PC-3 (cell line): Measurements from ENCODE around the gene KDM4F.

Experiments used
- EZH2 ChIP-seq: fragments of 300-600 bp; sonication (generic); IDR thresholded peaks from one replicate; pipeline ENCODE4 v1.6.1; 2017; ENCODE audit warnings: antibody characterized with exemption, mild to moderate bottlenecking, low read length; ENCODE audit not compliant: unreplicated experiment
- TF ChIP-seq, protein P1 (sequence below): fragments of 300-600 bp; sonication (generic); conservative IDR thresholded peaks from 2 replicates; pipeline ENCODE4 v1.5.1; 2017; ENCODE audit warnings: antibody characterized with exemption, low read depth, mild to moderate bottlenecking, low read length

DNA sequence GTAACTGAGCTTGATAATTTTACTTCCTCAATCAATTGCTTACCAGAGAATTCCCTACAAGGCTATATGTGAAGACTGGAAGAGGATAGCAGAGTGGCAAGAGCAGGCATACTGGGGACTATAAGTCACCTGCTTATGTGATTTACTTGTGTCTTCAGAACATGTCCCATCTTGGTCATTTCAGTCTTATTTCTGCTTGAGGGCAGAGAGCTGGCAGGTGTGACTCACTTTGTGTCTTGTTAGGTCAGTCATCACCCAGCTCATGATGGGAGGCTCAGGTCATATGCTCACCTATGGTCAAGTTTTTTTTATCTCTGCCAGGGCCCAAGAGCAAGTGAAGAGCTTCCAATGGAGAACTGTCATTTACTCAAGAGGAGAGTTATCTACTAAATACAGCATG lies 23.7 kb downstream of the KDM4F start:
- TF ChIP-seq, protein P1, sequence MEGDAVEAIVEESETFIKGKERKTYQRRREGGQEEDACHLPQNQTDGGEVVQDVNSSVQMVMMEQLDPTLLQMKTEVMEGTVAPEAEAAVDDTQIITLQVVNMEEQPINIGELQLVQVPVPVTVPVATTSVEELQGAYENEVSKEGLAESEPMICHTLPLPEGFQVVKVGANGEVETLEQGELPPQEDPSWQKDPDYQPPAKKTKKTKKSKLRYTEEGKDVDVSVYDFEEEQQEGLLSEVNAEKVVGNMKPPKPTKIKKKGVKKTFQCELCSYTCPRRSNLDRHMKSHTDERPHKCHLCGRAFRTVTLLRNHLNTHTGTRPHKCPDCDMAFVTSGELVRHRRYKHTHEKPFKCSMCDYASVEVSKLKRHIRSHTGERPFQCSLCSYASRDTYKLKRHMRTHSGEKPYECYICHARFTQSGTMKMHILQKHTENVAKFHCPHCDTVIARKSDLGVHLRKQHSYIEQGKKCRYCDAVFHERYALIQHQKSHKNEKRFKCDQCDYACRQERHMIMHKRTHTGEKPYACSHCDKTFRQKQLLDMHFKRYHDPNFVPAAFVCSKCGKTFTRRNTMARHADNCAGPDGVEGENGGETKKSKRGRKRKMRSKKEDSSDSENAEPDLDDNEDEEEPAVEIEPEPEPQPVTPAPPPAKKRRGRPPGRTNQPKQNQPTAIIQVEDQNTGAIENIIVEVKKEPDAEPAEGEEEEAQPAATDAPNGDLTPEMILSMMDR: no peak
- TF ChIP-seq EZH2: no peak
